H1 (cell line): Measurements from ENCODE around the gene GIT1. TPM values are rescaled to one million over a fixed set of nuclear protein-coding genes. Genes with fewer than 3 reads are reported as not detected.
A peak's percentile ranks its signal among the peaks of the same experiment; 100 is the strongest.

Experiments
- ATF2 ChIP-seq: IDR thresholded peaks from 2 replicates; pipeline ENCODE4 v1.6.1; 2012; ENCODE audit warnings: low read length, inconsistent platforms
- EGR1 ChIP-seq: IDR thresholded peaks from 2 replicates; pipeline ENCODE4 v1.6.1; 2011; ENCODE audit warnings: low read depth, low read length, borderline replicate concordance
- GTF2F1 ChIP-seq: IDR thresholded peaks from 2 replicates; pipeline ENCODE4 v1.6.1; 2012; ENCODE audit warnings: low read depth, low read length, improper control_type of control experiment, borderline replicate concordance
- KDM5A ChIP-seq: fragments of 200-600 bp; IDR thresholded peaks from 2 replicates; pipeline ENCODE4 v1.7.1; 2012; ENCODE audit warnings: mild to moderate bottlenecking, low read length, inconsistent platforms, mixed read lengths
- NRF1 ChIP-seq: IDR thresholded peaks from 2 replicates; pipeline ENCODE4 v1.6.1; 2011; ENCODE audit warnings: mild to moderate bottlenecking, low read depth, low read length, improper control_type of control experiment
- TEAD4 ChIP-seq: IDR thresholded peaks from 2 replicates; pipeline ENCODE4 v1.6.1; 2012; ENCODE audit warnings: low read depth, low read length, inconsistent platforms, mixed read lengths
- polyA plus RNA-seq, 7 experiments: library from polyadenylated mRNA; depleted of rRNA in 3 of 7; stranded (reverse) in 5 of 7; unstranded in 2 of 7; fragments of >200 nt in 5 of 7; fragments of 200-250 nt in 2 of 7; gene quantifications; 1 replicate in 5 of 7; 2 replicates in 1 of 7; 4 replicates in 1 of 7; pipeline versions ENCODE4 v1.2.1 to v1.2.3, GENCODE V29; 2011 to 2013; ENCODE audit warnings: missing spikeins in 2 of 7, mixed read lengths in 2 of 7
- total RNA-seq: library from RNA; stranded (reverse); fragmentation: NEBNext Ultra II Directional; extraction: Animal tissue kit (Norgen Biotek cat#: 25700); gene quantifications from 2 replicates; pipeline ENCODE4 v1.2.1, GENCODE V29; 2021
- TF ChIP-seq, protein P1 (sequence below), 3 experiments: IDR thresholded peaks; 1 replicate in 2 of 3; 2 replicates in 1 of 3; pipeline versions ENCODE4 v1.5.1 to v1.6.1; 2011; ENCODE audit warnings: low read length in 3 of 3, mild to moderate bottlenecking in 3 of 3, inconsistent platforms in 2 of 3, low read depth in 1 of 3, moderate library complexity in 1 of 3; ENCODE audit not compliant: insufficient read depth in 1 of 3; ENCODE audit errors: control extremely low read depth in 1 of 3

GIT1 gene
- total and polyA plus RNA-seq, 2 of the 8 experiments (the other 6 are each of a cell fraction or from before 2014, with no cell fraction given), result 62.4 to 63.0 TPM

DNA sequence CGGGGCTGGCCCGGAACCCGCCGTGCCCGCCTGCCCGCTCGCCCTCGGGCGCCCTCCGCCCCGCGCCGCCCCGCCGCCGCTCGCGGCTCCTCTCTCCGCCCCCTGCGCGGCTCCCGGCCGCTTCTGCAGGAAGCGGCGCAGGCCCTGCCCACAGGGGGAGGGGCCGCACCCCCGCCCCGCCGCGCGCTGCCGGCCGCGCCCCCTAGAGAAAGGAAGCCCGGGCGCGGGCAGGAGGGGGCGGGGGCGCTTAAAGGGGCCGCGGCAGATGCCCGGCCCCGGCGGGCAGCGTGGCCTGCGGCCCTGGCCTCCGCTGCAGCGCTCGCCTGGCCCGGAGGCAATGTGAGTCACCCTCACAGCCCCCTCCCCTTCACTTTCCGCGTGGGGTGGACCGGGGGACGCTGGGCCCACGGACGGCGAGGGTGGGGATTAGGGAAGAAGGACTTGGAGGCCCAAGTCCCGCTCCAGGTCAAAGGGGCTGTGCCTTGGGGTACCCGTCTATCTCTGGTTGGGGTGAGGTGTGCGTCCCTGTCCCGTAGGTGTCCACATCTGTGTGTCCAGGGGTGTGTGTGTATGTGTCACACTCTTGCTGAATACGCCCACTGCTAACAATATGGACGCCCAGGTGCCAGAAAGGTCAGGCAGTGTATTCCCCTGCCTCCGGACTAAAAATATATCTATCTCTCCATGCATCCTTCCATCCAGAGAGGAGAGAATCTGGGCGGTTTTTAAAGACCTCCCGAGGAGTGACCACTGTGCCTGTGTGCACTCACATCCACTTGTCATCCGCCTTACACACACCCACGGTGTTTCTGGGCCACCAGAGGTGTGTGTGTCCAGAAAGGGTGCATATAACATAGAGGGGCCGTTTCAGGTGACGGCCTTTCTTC is at the start of gene GIT1 (continued):
- TF ChIP-seq ATF2 (no peak), EGR1 (peak; percentile 65; the same call in 1 of the 2 replicates), TEAD4 (no peak), KDM5A (no peak), GTF2F1 (no peak), NRF1 (peak; percentile 40)
- TF ChIP-seq, protein P1, sequence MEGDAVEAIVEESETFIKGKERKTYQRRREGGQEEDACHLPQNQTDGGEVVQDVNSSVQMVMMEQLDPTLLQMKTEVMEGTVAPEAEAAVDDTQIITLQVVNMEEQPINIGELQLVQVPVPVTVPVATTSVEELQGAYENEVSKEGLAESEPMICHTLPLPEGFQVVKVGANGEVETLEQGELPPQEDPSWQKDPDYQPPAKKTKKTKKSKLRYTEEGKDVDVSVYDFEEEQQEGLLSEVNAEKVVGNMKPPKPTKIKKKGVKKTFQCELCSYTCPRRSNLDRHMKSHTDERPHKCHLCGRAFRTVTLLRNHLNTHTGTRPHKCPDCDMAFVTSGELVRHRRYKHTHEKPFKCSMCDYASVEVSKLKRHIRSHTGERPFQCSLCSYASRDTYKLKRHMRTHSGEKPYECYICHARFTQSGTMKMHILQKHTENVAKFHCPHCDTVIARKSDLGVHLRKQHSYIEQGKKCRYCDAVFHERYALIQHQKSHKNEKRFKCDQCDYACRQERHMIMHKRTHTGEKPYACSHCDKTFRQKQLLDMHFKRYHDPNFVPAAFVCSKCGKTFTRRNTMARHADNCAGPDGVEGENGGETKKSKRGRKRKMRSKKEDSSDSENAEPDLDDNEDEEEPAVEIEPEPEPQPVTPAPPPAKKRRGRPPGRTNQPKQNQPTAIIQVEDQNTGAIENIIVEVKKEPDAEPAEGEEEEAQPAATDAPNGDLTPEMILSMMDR (IDR thresholded peaks at IDR 0.05; ENCODE audit: control extremely low read depth in 1 of 3, insufficient read depth in 1 of 3, low read depth in 1 of 3, low read length in 3 of 3), result peak in 1 of 3 experiments; percentile 13; a peak in 1 of 4 replicates
